B cell (primary cell): Measurements from ENCODE around the gene NRL. TPM values are rescaled to one million over a fixed set of nuclear protein-coding genes. Genes with fewer than 3 reads are reported as not detected.
A peak's percentile ranks its signal among the peaks of the same experiment; 100 is the strongest.

Source experiments
- ATAC-seq: fragments of 200-7000 bp; cut with Tn5 transposase; one replicate; pipeline ENCODE4 v1.10.0; 2021; ENCODE audit warnings: low read depth, mild to moderate bottlenecking, moderate number of reproducible peaks, moderate library complexity
- CTCF ChIA-PET: fragments of 350-600 bp; sonication (Branson Sonifier 250); formaldehyde crosslinking; loops from one replicate; lab custom pipeline; 2021; ENCODE audit warnings: antibody characterized with exemption, inconsistent platforms; lab: Charles Lee
- POLR2A ChIA-PET: fragments of 350-600 bp; sonication (Branson Sonifier 250); formaldehyde crosslinking; loops from one replicate; lab custom pipeline; 2021; ENCODE audit warnings: antibody characterized with exemption; lab: Charles Lee
- DNase-seq: peaks from one replicate; pipeline ENCODE4 v3.0.0; 2013
- H2AFZ ChIP-seq: 2 replicates; pipeline ENCODE4 v1.6.1; 2012; ENCODE audit warnings: mild to moderate bottlenecking, low read depth, low read length; ENCODE audit not compliant: insufficient read depth, poor library complexity, severe bottlenecking
- H3K27ac ChIP-seq, 2 donors: 1 replicate in 1 of 2; 2 replicates in 1 of 2; pipeline ENCODE4 v1.5.1; 2012 to 2013; ENCODE audit warnings: low read length in 2 of 2, mild to moderate bottlenecking in 2 of 2, moderate library complexity in 1 of 2
- H3K27me3 ChIP-seq, 4 experiments: fragments of 200-600 bp in 1 of 4; sonication (generic) in 1 of 4; replicated peaks in 1 of 4; 1 replicate in 2 of 4; 2 replicates in 2 of 4; pipeline versions ENCODE4 v1.6.1 to v1.7.0; 2013 to 2016; ENCODE audit warnings: low read length in 3 of 4, mild to moderate bottlenecking in 2 of 4, mixed read lengths in 1 of 4, moderate library complexity in 1 of 4; ENCODE audit not compliant: insufficient read depth in 4 of 4, control insufficient read depth in 3 of 4; ENCODE audit errors: control extremely low read depth in 1 of 4
- H3K36me3 ChIP-seq, 2 experiments: replicated peaks in 1 of 2; 1 replicate in 1 of 2; 2 replicates in 1 of 2; pipeline versions ENCODE4 v1.6.1 to v1.7.1; 2013; ENCODE audit warnings: low read length in 1 of 2; ENCODE audit not compliant: insufficient read depth in 2 of 2, control insufficient read depth in 1 of 2; ENCODE audit errors: control extremely low read depth in 1 of 2, extremely low read depth in 1 of 2
- H3K4me1 ChIP-seq, 2 donors: fragments of 200-600 bp in 1 of 2; sonication (generic) in 1 of 2; 1 replicate in 1 of 2; 2 replicates in 1 of 2; pipeline versions ENCODE4 v1.5.1 to v1.6.1; 2013 to 2017; ENCODE audit warnings: low read length in 2 of 2; ENCODE audit not compliant: control insufficient read depth in 2 of 2, insufficient read depth in 2 of 2
- H3K4me2 ChIP-seq: replicated peaks from 2 replicates; pipeline ENCODE3; 2012; ENCODE audit warnings: mild to moderate bottlenecking, low read depth, low read length; ENCODE audit not compliant: poor library complexity, severe bottlenecking
- H3K4me3 ChIP-seq, 5 experiments: fragments of 200-600 bp in 1 of 5; sonication (generic) in 1 of 5; 1 replicate in 3 of 5; 2 replicates in 2 of 5; pipeline versions ENCODE4 v1.5.1 to v1.7.0; 2011 to 2016; ENCODE audit warnings: low read length in 4 of 5, mild to moderate bottlenecking in 4 of 5, low read depth in 2 of 5, control low read depth in 1 of 5, moderate library complexity in 1 of 5; ENCODE audit not compliant: insufficient read depth in 1 of 5; ENCODE audit errors: control extremely low read depth in 1 of 5, extremely low read depth in 1 of 5
- H3K79me2 ChIP-seq: fragments of 200-600 bp; sonication (generic); one replicate; pipeline ENCODE4 v1.6.0; 2016; ENCODE audit warnings: low read length; ENCODE audit not compliant: control insufficient read depth, insufficient read depth
- H3K9ac ChIP-seq: fragments of 200-600 bp; sonication (generic); 2 replicates; pipeline ENCODE4 v1.6.1; 2017; ENCODE audit warnings: mild to moderate bottlenecking, low read length, moderate library complexity
- H3K9me3 ChIP-seq, 3 donors: one replicate each; pipeline versions ENCODE4 v1.6.1 to v1.7.1; 2013; ENCODE audit warnings: low read length in 2 of 3; ENCODE audit not compliant: control insufficient read depth in 2 of 3, insufficient read depth in 1 of 3; ENCODE audit errors: control extremely low read depth in 1 of 3
- H4K20me1 ChIP-seq: 2 replicates; pipeline ENCODE4 v1.6.0; 2012; ENCODE audit warnings: mild to moderate bottlenecking, low read length; ENCODE audit not compliant: insufficient read depth, control insufficient read depth, poor library complexity, severe bottlenecking
- H3K27ac Mint-ChIP-seq: one replicate; pipeline ENCODE4 v1.8.0; 2021; ENCODE audit warnings: mixed read lengths
- H3K27me3 Mint-ChIP-seq: one replicate; pipeline ENCODE4 v1.8.0; 2021; ENCODE audit warnings: mixed read lengths
- H3K4me1 Mint-ChIP-seq: one replicate; pipeline ENCODE4 v1.8.0; 2021; ENCODE audit warnings: mixed read lengths
- H3K4me3 Mint-ChIP-seq: one replicate; pipeline ENCODE4 v1.8.0; 2021; ENCODE audit warnings: mixed read lengths
- H3K9me3 Mint-ChIP-seq: one replicate; pipeline ENCODE4 v1.8.0; 2022; ENCODE audit warnings: mixed read lengths; ENCODE audit not compliant: insufficient read depth
- CTCF ChIP-seq: fragments of 200-600 bp; IDR thresholded peaks from one replicate; pipeline ENCODE4 v1.8.0; 2022; ENCODE audit warnings: antibody characterized with exemption, mild to moderate bottlenecking
- EZH2 ChIP-seq: IDR thresholded peaks from 2 replicates; pipeline ENCODE4 v1.6.1; 2012; ENCODE audit warnings: borderline replicate concordance, low read depth, mild to moderate bottlenecking, moderate library complexity, low read length; ENCODE audit not compliant: insufficient read depth, poor library complexity, severe bottlenecking
- WGBS: methylation state at CpG from one replicate; pipeline ENCODE4 v1.1.5; 2013; ENCODE audit warnings: missing lambda C conversion rate; ENCODE audit not compliant: insufficient coverage; 5-methylcytosine and 5-hydroxymethylcytosine counted together
- intact Hi-C: fragments of 100-400 bp; cut with micrococcal nuclease; formaldehyde crosslinking; loops from one replicate; pipeline ENCODE4 v1.10.0; 2022
- polyA plus RNA-seq: library from polyadenylated mRNA; depleted of rRNA; stranded (reverse); fragments of >200 nt; gene quantifications from 2 replicates; pipeline ENCODE4 v1.2.3, GENCODE V29; 2012
- total RNA-seq, 2 donors: library from RNA; stranded (reverse); fragments of 120-200 nt in 1 of 2; gene quantifications; 1 replicate in 1 of 2; 2 replicates in 1 of 2; pipeline versions ENCODE4 v1.2.3 to v1.2.4, GENCODE V29; 2013 to 2022

The NRL gene
- total and polyA plus RNA-seq, 2 donors (not counting 1 experiment from before 2014, with no cell fraction given) = 7.0 to 8.8 TPM

- Mint-ChIP-seq H3K9me3 (no peaks in the 10 kb centered on the region), H3K27ac (no peak overlapping the region), H3K4me1 (peaks cover 29% of the 10 kb centered on the region), H3K27me3 (peaks cover 7% of the 10 kb centered on the region), H3K4me3 (no peak overlapping the region)
- DNase-seq (no peak), ATAC-seq (no peak)
- Histone ChIP-seq H3K4me1 (peaks cover 11 to 21% of the 10 kb centered on the region in 2 donors), H3K36me3 (no peaks in the 10 kb centered on the region), H3K79me2 (no peaks in the 10 kb centered on the region), H3K4me2 (no peak overlapping the region), H2AFZ (no peak overlapping the region), H4K20me1 (no peaks in the 10 kb centered on the region), H3K27me3 (peaks cover 0 to 31% (median 8%) of the 10 kb centered on the region in 4 experiments), H3K9ac (no peak overlapping the region), H3K4me3 (no peak overlapping the region), H3K27ac (no peak overlapping the region), H3K9me3 (peaks cover 0 to 3% (median 0%) of the 10 kb centered on the region in 3 donors)
- CTCF ChIA-PET = interaction anchor here (1.2 to 14.5 kb wide), 3 partner anchors 32 to 53 kb away, joined by 3 to 220 read pairs (median 198); partner anchors contain the start of gene PCK2
- WGBS = 82% methylated on average over 6 of the region's 6 CpGs
- POLR2A ChIA-PET = interaction anchor here (0.8 kb wide), 1 partner anchor 36 kb away, joined by 3 read pairs; no protein-coding TSS in a partner anchor
- intact Hi-C loops = loop anchor here (5.0 kb wide), 1 partner anchor 467 kb away; no protein-coding TSS in a partner anchor
- no peak for TF ChIP-seq CTCF
- TF ChIP-seq EZH2 = no peak
Measured at GRCh38 chr14:24054324-24054641, 60.5 kb downstream of the NRL start.

GRCh38 chr14:24053548-24054323 is 61.0 kb downstream of the NRL start:
- H3K27ac ChIP-seq = no peak overlapping the region
- Mint-ChIP-seq H3K27me3 (peaks cover 7% of the 10 kb centered on the region), H3K27ac (no peak overlapping the region), H3K4me1 (peaks cover 35% of the 10 kb centered on the region), H3K9me3 (no peaks in the 10 kb centered on the region), H3K4me3 (peak overlapping the region; percentile 83)
- H2AFZ ChIP-seq = no peak overlapping the region
- H3K4me2 ChIP-seq = no peak overlapping the region
- H3K27me3 ChIP-seq = peaks cover 0 to 31% (median 8%) of the 10 kb centered on the region in 4 experiments
- WGBS = 99% methylated on average over 8 of the region's 10 CpGs
- TF ChIP-seq EZH2 (no peak), CTCF (no peak)
- intact Hi-C loops = loop anchor here (5.0 kb wide), 1 partner anchor 466 kb away; no protein-coding TSS in a partner anchor
- ChIA-PET CTCF (interaction anchor here (1.2 to 14.5 kb wide), 3 partner anchors 33 to 54 kb away, joined by 3 to 220 read pairs (median 198); partner anchors contain the start of gene PCK2), POLR2A (interaction anchor here (0.6 to 0.8 kb wide), 2 partner anchors 37 to 189 kb away, joined by 3 to 8 read pairs; no protein-coding TSS in a partner anchor)
- H3K4me1 ChIP-seq = peaks cover 16 to 26% of the 10 kb centered on the region in 2 donors
- H3K36me3 ChIP-seq = no peaks in the 10 kb centered on the region
- no peaks in the 10 kb centered on the region for H3K79me2 ChIP-seq
- H3K9me3 ChIP-seq = peaks cover 0 to 3% (median 0%) of the 10 kb centered on the region in 3 donors
- no peak overlapping the region for H3K4me3 ChIP-seq
- ATAC-seq (no peak), DNase-seq (no peak)
- H4K20me1 ChIP-seq = no peaks in the 10 kb centered on the region
- H3K9ac ChIP-seq = no peak overlapping the region
